DMS79 treated with DMSO at 0.1 percent for 48 hours (cell line): Measurements from ENCODE around the gene KLHL14.

Experiments used
- DNase-seq: peaks from one replicate; lab custom pipeline; 2025; lab: John Stamatoyannopoulos, UW

KLHL14 gene

DNA sequence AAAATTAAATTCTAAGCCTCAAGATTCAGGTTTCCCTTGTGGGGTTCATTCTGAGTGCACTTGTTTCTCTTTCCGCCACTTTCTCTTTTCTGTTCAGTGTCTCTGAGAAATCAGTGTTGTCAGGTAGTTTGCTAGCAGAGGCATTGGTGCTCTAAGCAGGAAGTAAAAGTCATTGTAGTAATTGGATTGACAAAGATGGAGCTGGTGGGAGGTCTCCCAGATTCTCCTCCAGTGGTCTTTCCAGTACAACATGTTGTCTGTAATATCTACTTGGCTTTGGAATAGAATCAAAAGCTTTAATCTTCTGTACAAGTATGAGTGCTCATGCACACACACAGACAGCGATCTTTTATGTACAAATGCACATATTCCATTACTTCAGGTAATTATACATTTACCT, 135.6 kb downstream of the KLHL14 start:
- no peak for DNase-seq

DNA sequence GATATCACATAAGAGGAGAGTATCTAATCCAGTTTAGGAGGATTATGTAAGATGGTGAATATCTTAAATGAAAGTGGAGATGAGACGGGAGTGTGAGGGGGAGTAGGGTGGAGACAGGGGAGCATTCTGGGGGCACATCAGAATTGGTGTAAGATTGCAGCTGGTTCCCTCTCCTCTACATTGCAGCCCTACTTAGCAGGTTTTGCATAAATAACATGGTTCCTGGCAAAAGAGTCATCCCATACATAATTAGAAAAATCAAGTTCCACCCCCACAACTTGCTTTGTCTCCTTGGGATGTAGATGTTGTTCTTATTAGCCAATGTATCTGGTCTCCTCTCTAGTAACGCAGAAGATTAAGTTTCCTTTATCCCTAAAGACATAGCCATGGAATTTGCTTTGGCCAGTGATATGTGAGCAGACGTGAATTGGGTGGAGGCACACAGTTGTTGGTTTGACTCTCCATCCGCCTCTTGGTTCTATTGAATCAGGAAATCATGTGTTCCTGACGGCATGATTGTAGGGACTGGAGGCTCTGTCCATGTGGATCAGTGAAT, 137.9 kb downstream of the KLHL14 start:
- DNase-seq: no peak

DNA sequence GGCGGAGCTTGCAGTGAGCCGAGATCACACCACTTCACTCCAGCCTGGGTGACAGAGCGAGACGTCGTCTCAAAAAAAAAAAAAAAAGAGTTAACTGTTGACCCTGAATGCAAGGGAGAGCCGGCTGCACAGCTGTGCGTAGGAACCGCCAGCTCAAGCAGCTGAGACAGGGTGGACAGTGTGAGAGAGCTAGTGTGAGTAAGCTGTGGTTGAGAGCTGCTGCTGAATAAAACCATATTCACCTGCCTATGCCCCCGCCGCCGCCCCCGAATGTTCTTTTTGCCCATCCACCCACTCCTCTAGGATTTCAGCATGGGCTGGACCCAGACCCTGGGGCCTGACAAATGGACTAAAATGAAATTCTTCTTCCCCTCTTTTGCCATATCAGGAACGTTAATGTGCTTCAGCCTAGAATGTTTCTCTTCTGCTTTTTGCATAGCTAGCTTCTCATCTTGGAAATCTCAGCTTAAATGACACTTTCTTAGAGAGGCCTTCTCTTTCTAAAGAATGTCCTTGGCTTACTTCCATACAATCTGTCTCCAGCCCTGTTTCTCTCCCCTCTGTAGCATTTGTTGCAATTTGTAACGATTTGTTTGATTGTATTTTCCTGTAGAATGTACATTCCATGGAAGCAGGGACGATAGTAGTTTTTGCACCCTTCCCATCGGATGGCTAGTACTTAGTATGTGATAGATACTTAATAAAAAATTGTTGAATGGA, 142.7 kb downstream of the KLHL14 start:
- no peak for DNase-seq

DNA sequence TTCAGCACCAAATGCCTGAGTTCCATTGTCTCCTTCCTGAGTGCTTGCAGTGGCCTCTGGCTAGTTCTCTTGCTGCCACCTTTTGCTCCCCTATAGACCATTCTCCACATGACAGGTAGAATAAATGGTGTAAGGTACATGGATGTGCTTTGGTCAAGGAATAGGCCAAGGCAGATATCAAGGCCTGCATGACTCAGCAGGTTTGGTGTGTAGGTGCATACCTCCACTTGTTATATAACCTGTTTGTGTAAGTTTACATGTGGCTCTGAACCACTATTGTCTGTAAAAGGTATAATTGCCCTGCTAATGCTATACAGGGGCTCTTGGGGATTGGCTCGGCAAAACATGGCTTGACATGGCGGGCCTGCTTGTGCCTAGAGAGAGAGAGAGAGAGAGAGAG, 143.5 kb downstream of the KLHL14 start:
- DNase-seq: no peak

DNA sequence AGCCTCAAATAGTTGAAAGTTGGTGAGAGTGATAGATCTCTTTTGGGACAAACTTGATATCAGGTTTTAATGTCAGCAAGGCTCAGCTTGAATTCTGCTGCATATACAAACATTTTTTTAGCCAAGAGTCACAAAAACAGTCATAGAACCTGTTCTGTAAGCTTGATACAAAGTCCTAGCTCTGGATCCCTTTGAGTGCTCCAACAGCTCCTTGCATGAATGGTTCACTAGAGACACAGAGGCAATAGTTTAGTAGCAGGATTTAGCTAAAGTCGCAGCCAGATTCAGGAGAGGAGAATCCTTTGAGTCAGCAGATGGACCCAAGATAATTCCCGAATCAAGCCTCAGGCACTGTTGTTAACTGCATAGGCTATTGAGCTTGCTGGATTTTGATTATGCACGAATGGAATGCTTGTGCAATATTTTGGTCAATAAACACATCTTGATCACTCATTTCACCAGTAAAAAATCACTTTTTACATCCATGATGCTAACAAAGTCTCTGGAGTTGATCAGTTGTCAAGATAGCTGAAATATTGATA, 148.6 kb downstream of the KLHL14 start:
- DNase-seq: no peak

DNA sequence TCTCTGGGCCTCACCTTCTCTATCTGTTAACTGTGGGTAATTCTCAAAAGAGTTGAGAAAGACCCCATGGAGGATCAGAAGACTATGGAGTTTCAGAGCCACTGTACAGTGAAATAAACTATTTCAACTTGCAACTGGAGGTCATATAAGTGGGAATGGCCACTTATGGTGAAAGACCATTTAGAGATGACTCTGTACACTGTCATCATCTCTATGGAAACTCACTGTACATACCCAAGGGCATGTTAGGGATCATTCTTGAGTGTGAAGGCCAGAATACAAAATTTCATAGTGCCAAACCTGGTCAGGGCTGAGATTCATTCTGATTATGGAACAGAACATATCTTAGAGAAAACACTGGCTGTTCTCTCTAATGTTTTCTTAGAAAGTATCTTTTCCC, 149.3 kb downstream of the KLHL14 start:
- DNase-seq: no peak
